ENCODE measurements around the gene PHLDB3.
"Not testable (repeated sequence)": the region's sequence is repeated elsewhere in the genome, so short reads cannot be mapped to it uniquely, and the experiment has no call there.

The PHLDB3 gene

GRCh38 chr19:43527860-43528622, 23.5 kb upstream of the PHLDB3 start:
- DNase-seq (ENCODE audit: low read depth in 2 of 2), result no peak

- peak; percentile 59 to 76 for DNase-seq (ENCODE audit: low read depth in 2 of 2)
Measured at GRCh38 chr19:43526884-43527859, 22.6 kb upstream of the PHLDB3 start, which contains the start of gene ETHE1. TSS of gene ETHE1 (minus strand) at chr19:43527201. CDS start at chr19:43527177, 24 bp downstream.

- DNase-seq (ENCODE audit: low read depth in 2 of 2), result no peak
Measured at GRCh38 chr19:43525836-43526771, 21.6 kb upstream of the PHLDB3 start.

- DNase-seq (ENCODE audit: low read depth in 2 of 2), result no peak
Measured at GRCh38 chr19:43524922-43525835, 20.6 kb upstream of the PHLDB3 start.

GRCh38 chr19:43523696-43524095, 19.1 kb upstream of the PHLDB3 start:
- DNase-seq (ENCODE audit: low read depth in 2 of 2), result not testable (repeated sequence)

GRCh38 chr19:43522929-43523328, 18.4 kb upstream of the PHLDB3 start:
- DNase-seq (ENCODE audit: low read depth in 2 of 2), result no peak

- peak; percentile 59 to 80 for DNase-seq (ENCODE audit: low read depth in 2 of 2)
Measured at GRCh38 chr19:43519436-43520088, 15.0 kb upstream of the PHLDB3 start.

- DNase-seq (ENCODE audit: low read depth in 2 of 2), result no peak
Measured at GRCh38 chr19:43518051-43518450, 13.5 kb upstream of the PHLDB3 start.

GRCh38 chr19:43512399-43512798, 7.9 kb upstream of the PHLDB3 start:
- not testable (repeated sequence) for DNase-seq (ENCODE audit: low read depth in 2 of 2)

GRCh38 chr19:43511324-43511723, 6.8 kb upstream of the PHLDB3 start:
- no peak for DNase-seq (ENCODE audit: low read depth in 2 of 2)

- DNase-seq (ENCODE audit: low read depth in 2 of 2), result no peak
Measured at GRCh38 chr19:43510713-43511112, 6.2 kb upstream of the PHLDB3 start.

- DNase-seq (ENCODE audit: low read depth in 2 of 2), result no peak
Measured at GRCh38 chr19:43507880-43508279, 3.3 kb upstream of the PHLDB3 start.

- no peak for DNase-seq (ENCODE audit: low read depth in 2 of 2)
Measured at GRCh38 chr19:43506629-43507028, 2.1 kb upstream of the PHLDB3 start.

GRCh38 chr19:43505941-43506340, 1.4 kb upstream of the PHLDB3 start:
- DNase-seq (ENCODE audit: low read depth in 2 of 2), result no peak

GRCh38 chr19:43505186-43505456, 575 bp upstream of the PHLDB3 start:
- DNase-seq (ENCODE audit: low read depth in 2 of 2), result no peak

GRCh38 chr19:43503501-43504425, 783 bp downstream of the PHLDB3 start:
- peak; percentile 94 to 100 for DNase-seq (ENCODE audit: low read depth in 2 of 2)

GRCh38 chr19:43502419-43502976, 2.0 kb downstream of the PHLDB3 start:
- no peak for DNase-seq (ENCODE audit: low read depth in 2 of 2)

GRCh38 chr19:43501661-43502418, 2.7 kb downstream of the PHLDB3 start:
- no peak for DNase-seq (ENCODE audit: low read depth in 2 of 2)
